ENCODE data around the gene SLC5A2.

DNA sequence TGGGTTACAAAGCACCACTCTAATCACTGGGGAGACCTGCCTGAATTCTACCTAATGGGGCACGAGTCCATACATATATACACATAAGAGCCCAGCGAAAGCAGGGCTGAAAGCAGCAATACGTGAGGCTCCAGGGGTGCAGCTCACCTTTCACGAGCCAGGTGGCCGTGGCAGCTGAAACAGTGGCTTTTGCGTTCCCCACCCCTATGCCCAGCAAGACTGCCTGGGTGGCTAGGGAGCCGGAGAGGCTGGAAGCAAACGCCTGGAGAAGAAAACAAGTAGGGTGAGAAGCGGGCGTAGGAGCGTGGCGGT lies 24.6 kb downstream of the SLC5A2 start:
- TF ChIP-seq, protein P1, sequence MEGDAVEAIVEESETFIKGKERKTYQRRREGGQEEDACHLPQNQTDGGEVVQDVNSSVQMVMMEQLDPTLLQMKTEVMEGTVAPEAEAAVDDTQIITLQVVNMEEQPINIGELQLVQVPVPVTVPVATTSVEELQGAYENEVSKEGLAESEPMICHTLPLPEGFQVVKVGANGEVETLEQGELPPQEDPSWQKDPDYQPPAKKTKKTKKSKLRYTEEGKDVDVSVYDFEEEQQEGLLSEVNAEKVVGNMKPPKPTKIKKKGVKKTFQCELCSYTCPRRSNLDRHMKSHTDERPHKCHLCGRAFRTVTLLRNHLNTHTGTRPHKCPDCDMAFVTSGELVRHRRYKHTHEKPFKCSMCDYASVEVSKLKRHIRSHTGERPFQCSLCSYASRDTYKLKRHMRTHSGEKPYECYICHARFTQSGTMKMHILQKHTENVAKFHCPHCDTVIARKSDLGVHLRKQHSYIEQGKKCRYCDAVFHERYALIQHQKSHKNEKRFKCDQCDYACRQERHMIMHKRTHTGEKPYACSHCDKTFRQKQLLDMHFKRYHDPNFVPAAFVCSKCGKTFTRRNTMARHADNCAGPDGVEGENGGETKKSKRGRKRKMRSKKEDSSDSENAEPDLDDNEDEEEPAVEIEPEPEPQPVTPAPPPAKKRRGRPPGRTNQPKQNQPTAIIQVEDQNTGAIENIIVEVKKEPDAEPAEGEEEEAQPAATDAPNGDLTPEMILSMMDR (IDR thresholded peaks at IDR 0.05; ENCODE audit: low read depth, low read length) = no peak
- TF ChIP-seq EZH2phosphoT487 (IDR thresholded peaks at IDR 0.05; ENCODE audit: low read depth) = no peak
